ENCODE results near the gene INA. TPM values are rescaled to one million over a fixed set of nuclear protein-coding genes. Genes with fewer than 3 reads are reported as not detected.
A peak's percentile ranks its signal among the peaks of the same experiment; 100 is the strongest.

The INA gene
- total and polyA plus RNA-seq, 2 experiments from 2014 or later, result 1.3 to 1.8 TPM

DNA sequence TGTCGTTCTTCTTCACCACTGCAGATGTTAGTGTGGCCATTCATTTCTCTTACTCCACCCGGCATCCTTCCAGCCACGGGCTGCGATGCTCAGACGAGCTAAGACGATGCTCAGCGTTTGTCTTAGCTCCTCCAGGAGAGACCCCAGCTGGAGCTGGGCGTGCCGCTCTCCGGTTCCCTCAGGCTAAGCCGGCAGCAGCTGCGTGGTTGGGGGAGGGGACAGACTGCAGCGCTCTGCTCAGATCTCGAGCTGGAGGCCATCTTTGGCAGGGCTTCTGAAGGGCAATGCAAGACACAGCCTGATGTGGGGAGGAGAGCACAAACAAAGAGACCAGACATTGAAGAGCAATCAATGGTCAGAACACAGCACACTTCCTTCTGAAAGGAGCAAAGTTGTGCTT is 4.8 kb downstream of the INA start:
- Histone ChIP-seq H3K4me1 (ENCODE audit: low read depth) (no peaks in the 10 kb centered on the region), H3K9me3 (ENCODE audit: low read depth) (no peaks in the 10 kb centered on the region), H3K27me3 (peaks cover 46% of the 10 kb centered on the region), H3K27ac (no peak overlapping the region), H3K36me3 (no peaks in the 10 kb centered on the region), H3K4me3 (no peak overlapping the region)
- TF ChIP-seq, protein P1, sequence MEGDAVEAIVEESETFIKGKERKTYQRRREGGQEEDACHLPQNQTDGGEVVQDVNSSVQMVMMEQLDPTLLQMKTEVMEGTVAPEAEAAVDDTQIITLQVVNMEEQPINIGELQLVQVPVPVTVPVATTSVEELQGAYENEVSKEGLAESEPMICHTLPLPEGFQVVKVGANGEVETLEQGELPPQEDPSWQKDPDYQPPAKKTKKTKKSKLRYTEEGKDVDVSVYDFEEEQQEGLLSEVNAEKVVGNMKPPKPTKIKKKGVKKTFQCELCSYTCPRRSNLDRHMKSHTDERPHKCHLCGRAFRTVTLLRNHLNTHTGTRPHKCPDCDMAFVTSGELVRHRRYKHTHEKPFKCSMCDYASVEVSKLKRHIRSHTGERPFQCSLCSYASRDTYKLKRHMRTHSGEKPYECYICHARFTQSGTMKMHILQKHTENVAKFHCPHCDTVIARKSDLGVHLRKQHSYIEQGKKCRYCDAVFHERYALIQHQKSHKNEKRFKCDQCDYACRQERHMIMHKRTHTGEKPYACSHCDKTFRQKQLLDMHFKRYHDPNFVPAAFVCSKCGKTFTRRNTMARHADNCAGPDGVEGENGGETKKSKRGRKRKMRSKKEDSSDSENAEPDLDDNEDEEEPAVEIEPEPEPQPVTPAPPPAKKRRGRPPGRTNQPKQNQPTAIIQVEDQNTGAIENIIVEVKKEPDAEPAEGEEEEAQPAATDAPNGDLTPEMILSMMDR (IDR thresholded peaks at IDR 0.05; ENCODE audit: low read depth, low read length), result no peak
- peak; percentile 38 to 81 for DNase-seq (ENCODE audit: low read depth in 1 of 2, low spot score in 1 of 2)

DNA sequence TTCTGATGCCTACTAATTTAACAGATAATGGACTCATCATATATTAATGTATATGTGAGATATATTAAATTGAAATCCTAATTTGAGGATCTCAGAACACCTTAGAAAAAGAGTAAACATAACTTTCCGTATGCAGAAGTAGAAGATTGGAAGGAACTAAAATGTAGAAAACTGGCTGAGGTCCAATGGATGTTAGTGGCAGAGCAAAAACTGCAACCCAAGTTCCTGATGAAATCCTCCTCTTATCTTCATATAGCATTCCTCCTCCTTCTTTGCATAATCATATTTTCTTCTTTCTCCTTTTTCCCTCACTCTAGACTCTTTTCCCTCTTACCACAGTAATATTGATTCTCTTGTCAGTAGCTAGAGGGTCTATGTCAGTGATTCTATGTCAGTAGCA is 6.0 kb downstream of the INA start:
- H3K4me3 ChIP-seq, result no peak overlapping the region
- no peaks in the 10 kb centered on the region for H3K4me1 ChIP-seq (ENCODE audit: low read depth)
- H3K27me3 ChIP-seq, result peaks cover 34% of the 10 kb centered on the region
- no peak overlapping the region for H3K27ac ChIP-seq
- H3K36me3 ChIP-seq, result no peaks in the 10 kb centered on the region
- TF ChIP-seq, protein P1 (IDR thresholded peaks at IDR 0.05; ENCODE audit: low read depth, low read length), result no peak
- H3K9me3 ChIP-seq (ENCODE audit: low read depth), result no peaks in the 10 kb centered on the region
- peak in 1 of 2 donors; percentile 58 for DNase-seq (ENCODE audit: low read depth in 1 of 2, low spot score in 1 of 2)

DNA sequence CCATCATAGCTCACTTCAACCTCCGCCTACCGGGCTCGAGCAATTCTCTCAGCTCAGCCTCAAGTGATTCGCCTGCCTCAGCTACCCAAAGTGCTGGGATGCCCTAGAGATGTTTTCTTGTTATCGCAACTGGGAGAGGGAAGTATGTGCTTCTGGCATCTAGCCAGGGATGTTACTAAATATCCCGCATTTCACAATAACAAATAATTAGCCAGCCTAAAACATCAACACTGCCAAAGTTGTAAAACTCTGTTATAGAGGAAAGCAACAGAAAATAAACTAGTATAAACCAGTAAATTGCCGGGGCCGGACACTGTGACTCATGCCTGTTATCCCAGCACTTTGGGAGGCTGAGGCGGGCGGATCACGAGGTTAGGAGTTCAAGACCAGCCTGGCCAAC is 7.2 kb downstream of the INA start:
- H3K4me3 ChIP-seq, result no peak overlapping the region
- no peaks in the 10 kb centered on the region for H3K9me3 ChIP-seq (ENCODE audit: low read depth)
- TF ChIP-seq, protein P1 (IDR thresholded peaks at IDR 0.05; ENCODE audit: low read depth, low read length), result no peak
- peaks cover 22% of the 10 kb centered on the region for H3K27me3 ChIP-seq
- H3K4me1 ChIP-seq (ENCODE audit: low read depth), result no peaks in the 10 kb centered on the region
- H3K36me3 ChIP-seq, result no peaks in the 10 kb centered on the region
- DNase-seq (ENCODE audit: low read depth in 1 of 2, low spot score in 1 of 2), result peak in 1 of 2 donors; percentile 91
- no peak overlapping the region for H3K27ac ChIP-seq

DNA sequence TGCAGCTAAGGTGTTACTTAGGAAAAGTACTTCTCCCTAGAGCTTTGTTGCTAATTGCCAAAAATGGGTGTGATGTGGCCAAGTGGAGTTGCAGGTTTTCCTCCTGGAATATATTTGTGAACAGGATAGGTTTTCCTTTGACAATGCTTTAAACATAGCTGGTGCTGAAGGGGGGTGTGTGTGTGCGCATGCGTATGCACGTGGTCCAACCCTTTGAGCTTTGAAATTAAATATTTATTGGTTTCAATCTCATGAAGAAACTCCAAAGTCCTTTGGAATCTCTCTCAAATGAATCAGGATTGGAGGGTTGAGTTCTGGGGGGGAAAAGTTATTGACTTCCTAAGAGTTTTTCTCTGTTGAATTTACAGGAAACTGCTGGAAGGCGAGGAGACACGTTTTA is 11.1 kb downstream of the INA start:
- H3K36me3 ChIP-seq, result no peaks in the 10 kb centered on the region
- TF ChIP-seq, protein P1 (IDR thresholded peaks at IDR 0.05; ENCODE audit: low read depth, low read length), result no peak
- no peak for DNase-seq (ENCODE audit: low read depth in 1 of 2, low spot score in 1 of 2)

DNA sequence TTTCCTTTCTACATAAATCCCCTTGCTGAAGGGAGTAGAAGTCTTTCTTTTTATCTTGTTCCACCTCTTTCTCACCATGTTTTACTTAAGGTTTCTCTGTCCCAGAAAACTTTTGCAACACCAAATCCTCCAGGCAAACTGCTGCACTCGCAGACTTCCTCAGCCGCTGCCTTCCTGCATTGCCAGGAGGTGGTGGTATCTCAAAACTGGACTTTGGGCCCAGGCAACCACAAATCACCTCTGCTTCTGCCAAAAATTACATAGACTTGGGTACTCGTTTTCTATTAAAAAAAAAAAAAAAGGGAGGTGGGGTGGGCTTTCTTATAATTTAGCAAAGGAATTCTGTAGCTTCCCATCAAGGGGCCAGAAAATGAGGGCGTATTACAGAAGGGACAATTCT is 14.7 kb downstream of the INA start:
- no peak overlapping the region for H3K4me3 ChIP-seq
- TF ChIP-seq, protein P1 (IDR thresholded peaks at IDR 0.05; ENCODE audit: low read depth, low read length), result no peak
- no peak overlapping the region for H3K27ac ChIP-seq
- no peaks in the 10 kb centered on the region for H3K4me1 ChIP-seq (ENCODE audit: low read depth)
- no peak for DNase-seq (ENCODE audit: low read depth in 1 of 2, low spot score in 1 of 2)
- no peaks in the 10 kb centered on the region for H3K9me3 ChIP-seq (ENCODE audit: low read depth)
- peaks cover 7% of the 10 kb centered on the region for H3K27me3 ChIP-seq
- H3K36me3 ChIP-seq, result no peaks in the 10 kb centered on the region

More for the DNA sequence above, 11.1 kb downstream of the INA start:
- no peaks in the 10 kb centered on the region for H3K27me3 ChIP-seq
- H3K4me1 ChIP-seq (ENCODE audit: low read depth), result no peaks in the 10 kb centered on the region
- H3K4me3 ChIP-seq, result no peak overlapping the region
- no peak overlapping the region for H3K27ac ChIP-seq
- no peaks in the 10 kb centered on the region for H3K9me3 ChIP-seq (ENCODE audit: low read depth)

All from cardiac muscle cell (in vitro differentiated cells and primary cell).